Upper lobe of left lung (tissue), 6 donors: ENCODE results near the gene RIBC1. TPM values are rescaled to one million over a fixed set of nuclear protein-coding genes. Genes with fewer than 3 reads are reported as not detected.
"Not testable (repeated sequence)": the region's sequence is repeated elsewhere in the genome, so short reads cannot be mapped to it uniquely, and the experiment has no call there.

Experiments
- ATAC-seq, 2 donors: fragments of 200-7000 bp; cut with Tn5 transposase; one replicate each; pipeline ENCODE4 v1.9.1; 2022; ENCODE audit warnings: mild to moderate bottlenecking in 2 of 2, moderate library complexity in 2 of 2; ENCODE audit not compliant: low FRiP score in 2 of 2
- DNase-seq, 2 donors: peaks; one replicate each; pipeline ENCODE4 v3.0.0-alpha.2; 2019 to 2020
- H3K27ac ChIP-seq, 4 donors: fragments of 200-600 bp; sonication (generic); one replicate each; pipeline ENCODE4 v1.5.1; 2016 to 2019
- H3K27me3 ChIP-seq, 4 donors: fragments of 200-600 bp; sonication (generic); one replicate each; pipeline ENCODE4 v1.5.1; 2017 to 2019
- H3K36me3 ChIP-seq, 4 donors: fragments of 200-600 bp; sonication (generic); one replicate each; pipeline ENCODE4 v1.5.1; 2016 to 2019
- H3K4me1 ChIP-seq, 4 donors: fragments of 200-600 bp; sonication (generic); one replicate each; pipeline ENCODE4 v1.5.1; 2018 to 2019
- H3K4me3 ChIP-seq, 4 donors: fragments of 200-600 bp; sonication (generic); one replicate each; pipeline ENCODE4 v1.5.1; 2017 to 2019; ENCODE audit warnings: mild to moderate bottlenecking in 2 of 4, moderate library complexity in 1 of 4
- H3K9me3 ChIP-seq, 4 donors: fragments of 200-600 bp; sonication (generic); one replicate each; pipeline ENCODE4 v1.5.1; 2018 to 2019
- EP300 ChIP-seq, 4 donors: sonication (generic); formaldehyde crosslinking; IDR thresholded peaks; one replicate each; pipeline ENCODE4 v1.5.1; 2017; ENCODE audit warnings: antibody characterized with exemption in 4 of 4, control low read depth in 2 of 4
- POLR2A ChIP-seq, 4 donors: fragments of 450-650 bp; IDR thresholded peaks; one replicate each; pipeline ENCODE4 v1.5.1; 2016 to 2017; ENCODE audit warnings: antibody characterized with exemption in 4 of 4, mild to moderate bottlenecking in 2 of 4
- POLR2AphosphoS5 ChIP-seq, 2 donors: sonication (generic); formaldehyde crosslinking; IDR thresholded peaks; one replicate each; pipeline ENCODE4 v1.5.1; 2017; ENCODE audit warnings: antibody characterized with exemption in 2 of 2
- WGBS, 2 donors: methylation state at CpG; one replicate each; pipeline ENCODE4 v1.1.5; 2017 to 2018; 5-methylcytosine and 5-hydroxymethylcytosine counted together
- total RNA-seq, 6 donors: library from RNA; depleted of rRNA in 4 of 6; stranded (reverse); fragments of >200 nt in 4 of 6; gene quantifications; one replicate each; pipeline versions ENCODE4 v1.1.0 to v1.2.1, GENCODE V29; 2016 to 2021
- TF ChIP-seq, protein P1 (sequence below), 6 experiments: fragments of 450-650 bp in 4 of 6; fragments of 200-600 bp in 2 of 6; sonication (generic) in 2 of 6; IDR thresholded peaks; one replicate each; pipeline ENCODE4 v1.5.1; 2016 to 2019; ENCODE audit warnings: antibody characterized with exemption in 6 of 6
- donor health status: DM: no; HTN: no; CAD: no; lungs with moderate emphysema.
- donor health status: DM: no; HTN: yes; CAD: no; lungs with severe emphysema.

The RIBC1 gene
- total RNA-seq, 6 donors from 2014 or later = 0.94 to 21.8 (median 5.4) TPM

DNA sequence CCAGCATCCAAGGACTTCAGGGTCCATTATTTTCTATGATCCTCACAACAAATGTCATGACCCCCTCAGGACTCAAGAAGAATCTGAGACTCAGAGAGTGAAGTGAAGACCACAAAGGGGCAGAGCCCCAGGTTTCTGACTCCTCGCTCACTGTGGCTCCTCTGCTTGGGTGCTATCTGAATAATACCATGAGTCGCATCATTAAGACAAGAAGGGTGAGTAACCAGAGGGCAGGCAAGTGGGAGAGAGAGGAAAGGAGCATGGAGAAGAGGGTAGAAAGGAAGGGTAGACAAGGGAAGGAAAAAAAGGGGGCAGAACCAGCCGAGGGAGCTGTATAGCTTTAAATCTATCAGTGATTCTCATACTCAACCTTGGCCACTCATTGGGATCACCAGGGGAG is 27.0 kb downstream of the RIBC1 start:
- WGBS, 2 donors = 83 to 93% methylated on average over 3 of the region's 3 CpGs
- TF ChIP-seq POLR2AphosphoS5 (IDR thresholded peaks at IDR 0.05) (no peak), EP300 (IDR thresholded peaks at IDR 0.05) (no peak)
- no peaks in the 10 kb centered on the region for H3K36me3 ChIP-seq
- no peak overlapping the region for H3K27ac ChIP-seq
- no peaks in the 10 kb centered on the region for H3K9me3 ChIP-seq
- no peak overlapping the region for H3K4me3 ChIP-seq
- no peaks in the 10 kb centered on the region for H3K27me3 ChIP-seq
- H3K4me1 ChIP-seq = no peaks in the 10 kb centered on the region
- ATAC-seq = no peak
- no peak for DNase-seq

DNA sequence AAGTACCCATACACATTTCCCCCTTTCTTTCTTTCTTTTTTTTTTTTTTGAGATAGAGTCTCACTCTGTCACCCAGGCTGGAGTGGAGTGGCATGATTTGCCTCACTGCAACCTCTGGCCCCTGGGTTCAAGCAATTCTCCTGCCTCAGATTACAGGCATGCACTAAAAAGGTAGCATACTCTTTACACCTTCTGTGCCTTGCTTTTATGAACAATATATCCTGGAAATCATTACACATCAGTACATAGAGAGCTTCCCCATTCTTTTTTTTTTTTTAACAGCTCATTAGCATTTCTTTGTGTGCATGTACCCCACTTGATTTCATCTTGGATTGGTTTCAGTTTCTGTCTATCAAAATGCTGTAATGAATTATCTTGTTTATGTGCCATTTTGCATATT is 30.1 kb downstream of the RIBC1 start:
- TF ChIP-seq POLR2A (IDR thresholded peaks at IDR 0.05) = no peak
- TF ChIP-seq, protein P1, sequence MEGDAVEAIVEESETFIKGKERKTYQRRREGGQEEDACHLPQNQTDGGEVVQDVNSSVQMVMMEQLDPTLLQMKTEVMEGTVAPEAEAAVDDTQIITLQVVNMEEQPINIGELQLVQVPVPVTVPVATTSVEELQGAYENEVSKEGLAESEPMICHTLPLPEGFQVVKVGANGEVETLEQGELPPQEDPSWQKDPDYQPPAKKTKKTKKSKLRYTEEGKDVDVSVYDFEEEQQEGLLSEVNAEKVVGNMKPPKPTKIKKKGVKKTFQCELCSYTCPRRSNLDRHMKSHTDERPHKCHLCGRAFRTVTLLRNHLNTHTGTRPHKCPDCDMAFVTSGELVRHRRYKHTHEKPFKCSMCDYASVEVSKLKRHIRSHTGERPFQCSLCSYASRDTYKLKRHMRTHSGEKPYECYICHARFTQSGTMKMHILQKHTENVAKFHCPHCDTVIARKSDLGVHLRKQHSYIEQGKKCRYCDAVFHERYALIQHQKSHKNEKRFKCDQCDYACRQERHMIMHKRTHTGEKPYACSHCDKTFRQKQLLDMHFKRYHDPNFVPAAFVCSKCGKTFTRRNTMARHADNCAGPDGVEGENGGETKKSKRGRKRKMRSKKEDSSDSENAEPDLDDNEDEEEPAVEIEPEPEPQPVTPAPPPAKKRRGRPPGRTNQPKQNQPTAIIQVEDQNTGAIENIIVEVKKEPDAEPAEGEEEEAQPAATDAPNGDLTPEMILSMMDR (IDR thresholded peaks at IDR 0.05) = no peak
- no peak for TF ChIP-seq EP300 (IDR thresholded peaks at IDR 0.05)
- no peak for TF ChIP-seq POLR2AphosphoS5 (IDR thresholded peaks at IDR 0.05)
- Histone ChIP-seq H3K27me3 (no peaks in the 10 kb centered on the region), H3K4me3 (no peak overlapping the region), H3K4me1 (no peaks in the 10 kb centered on the region), H3K9me3 (no peaks in the 10 kb centered on the region), H3K27ac (no peak overlapping the region), H3K36me3 (no peaks in the 10 kb centered on the region)
- ATAC-seq (no peak), DNase-seq (no peak)

DNA sequence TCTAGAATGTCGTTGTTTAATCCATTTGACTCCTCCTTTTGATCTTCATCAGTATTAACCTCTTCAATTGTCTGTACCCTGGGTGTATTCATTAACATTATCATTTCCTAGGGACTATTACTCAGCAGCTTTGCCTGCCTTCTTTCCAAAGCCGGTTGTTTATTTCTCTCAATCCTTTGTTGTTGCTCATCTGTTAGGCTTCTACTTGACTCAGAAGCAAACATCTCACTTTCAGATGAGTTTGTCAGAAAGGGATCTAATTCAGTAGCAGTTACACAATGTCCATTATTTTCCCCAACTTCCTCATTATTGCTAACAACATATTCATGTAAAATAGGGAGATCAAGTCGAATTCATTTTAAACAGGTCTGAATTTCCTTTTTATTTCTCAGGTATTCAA is 33.6 kb downstream of the RIBC1 start:
- 42 to 47% methylated on average over 3 of the region's 3 CpGs for WGBS, 2 donors
- no peaks in the 10 kb centered on the region for H3K9me3 ChIP-seq

DNA sequence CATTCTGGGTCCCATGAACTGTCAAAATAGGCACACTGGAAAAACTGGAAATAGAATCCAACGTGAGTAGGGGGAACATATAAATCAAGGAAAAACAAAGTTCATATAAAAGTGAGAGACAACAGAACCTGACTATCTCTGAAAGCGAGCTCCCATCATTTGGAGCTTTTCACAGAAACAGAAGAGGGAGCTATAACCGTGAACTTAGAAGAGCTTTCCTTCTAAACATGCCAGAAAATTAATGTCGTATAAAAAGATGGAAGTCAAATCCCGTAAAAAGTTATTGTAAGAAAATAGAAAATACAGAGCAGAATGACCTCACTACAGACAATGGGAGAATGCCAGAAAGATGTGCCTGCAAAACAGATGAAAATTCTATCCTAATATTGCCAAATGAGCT is 35.4 kb downstream of the RIBC1 start:
- ATAC-seq = no peak

More for the DNA sequence above, 33.6 kb downstream of the RIBC1 start:
- H3K36me3 ChIP-seq = no peaks in the 10 kb centered on the region
- H3K27ac ChIP-seq = no peak overlapping the region
- DNase-seq (no peak), ATAC-seq (no peak)
- H3K27me3 ChIP-seq = no peaks in the 10 kb centered on the region
- no peak for TF ChIP-seq POLR2A (IDR thresholded peaks at IDR 0.05)
- no peak for TF ChIP-seq EP300 (IDR thresholded peaks at IDR 0.05)
- no peak for TF ChIP-seq POLR2AphosphoS5 (IDR thresholded peaks at IDR 0.05)
- TF ChIP-seq, protein P1 (IDR thresholded peaks at IDR 0.05) = no peak
- no peaks in the 10 kb centered on the region for H3K4me1 ChIP-seq
- no peak overlapping the region for H3K4me3 ChIP-seq

DNA sequence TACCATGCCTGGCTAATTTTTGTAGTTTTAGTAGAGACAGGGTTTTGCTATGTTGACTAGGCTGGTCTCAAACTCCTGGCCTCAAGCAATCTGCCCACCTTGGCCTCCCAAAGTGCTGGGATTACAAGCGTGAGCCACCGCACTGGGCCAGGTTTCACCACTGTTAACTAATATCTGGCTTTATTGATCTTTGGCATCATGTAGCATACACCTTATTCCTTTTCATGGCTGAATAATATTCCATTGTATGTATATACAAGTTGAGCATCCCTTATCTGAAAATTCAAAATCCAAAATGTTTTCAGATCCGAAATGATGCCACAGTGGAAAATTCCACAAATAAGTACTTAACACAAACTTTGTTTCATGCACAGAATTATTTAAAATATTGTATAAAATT is 46.0 kb downstream of the RIBC1 start:
- H3K27ac ChIP-seq, H3K36me3 ChIP-seq, H3K4me1 ChIP-seq, H3K4me3 ChIP-seq, DNase-seq, ATAC-seq, H3K27me3 ChIP-seq, H3K9me3 ChIP-seq: not testable (repeated sequence)
- 85 to 93% methylated on average over 3 of the region's 3 CpGs for WGBS, 2 donors

More for the DNA sequence above, 35.4 kb downstream of the RIBC1 start:
- H3K4me1 ChIP-seq = no peaks in the 10 kb centered on the region
- no peak for TF ChIP-seq EP300 (IDR thresholded peaks at IDR 0.05)
- no peak for TF ChIP-seq POLR2AphosphoS5 (IDR thresholded peaks at IDR 0.05)
- TF ChIP-seq POLR2A (IDR thresholded peaks at IDR 0.05) = no peak
- TF ChIP-seq, protein P1 (IDR thresholded peaks at IDR 0.05) = no peak
- no peak overlapping the region for H3K4me3 ChIP-seq
- no peaks in the 10 kb centered on the region for H3K27me3 ChIP-seq
- no peak overlapping the region for H3K27ac ChIP-seq
- no peak for DNase-seq
- H3K9me3 ChIP-seq = no peaks in the 10 kb centered on the region
- 37 to 38% methylated on average over 5 of the region's 5 CpGs for WGBS, 2 donors
- no peaks in the 10 kb centered on the region for H3K36me3 ChIP-seq

DNA sequence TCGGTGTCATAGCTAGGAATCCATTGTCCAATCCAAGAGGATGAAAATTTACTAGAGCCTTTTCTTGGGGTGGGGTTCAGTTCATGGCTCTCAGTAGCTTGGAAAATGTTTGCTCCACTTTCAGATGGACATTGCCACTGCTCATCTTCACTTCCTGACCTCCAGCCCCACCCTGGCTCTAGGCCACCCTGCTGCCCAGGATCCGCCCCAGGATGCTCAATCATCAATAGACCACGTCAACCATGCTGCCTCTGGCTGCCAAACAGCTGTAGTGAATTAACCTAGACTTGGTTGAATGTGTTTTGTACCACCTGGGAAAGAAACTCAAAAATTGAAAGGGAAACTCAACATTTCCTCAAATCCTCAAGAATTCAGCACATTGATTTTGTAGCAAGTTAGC is 48.7 kb downstream of the RIBC1 start:
- 69 to 91% methylated on average over 1 to 3 of the region's 3 CpGs for WGBS, 2 donors
- ATAC-seq (no peak), DNase-seq (no peak)
- Histone ChIP-seq H3K9me3 (no peaks in the 10 kb centered on the region), H3K36me3 (no peaks in the 10 kb centered on the region), H3K4me1 (no peaks in the 10 kb centered on the region), H3K27ac (no peak overlapping the region), H3K4me3 (no peak overlapping the region), H3K27me3 (no peaks in the 10 kb centered on the region)
- TF ChIP-seq POLR2A (IDR thresholded peaks at IDR 0.05) = no peak
- TF ChIP-seq POLR2AphosphoS5 (IDR thresholded peaks at IDR 0.05) = no peak
- TF ChIP-seq EP300 (IDR thresholded peaks at IDR 0.05) = no peak
- TF ChIP-seq, protein P1 (IDR thresholded peaks at IDR 0.05) = no peak
